ENCODE data around the gene PTH1R.

- TF ChIP-seq POLR2A (IDR thresholded peaks at IDR 0.05) (no peak), CTCF (IDR thresholded peaks at IDR 0.05) (no peak), POLR2AphosphoS5 (IDR thresholded peaks at IDR 0.05) (no peak), EP300 (IDR thresholded peaks at IDR 0.05) (no peak)
Observed at GRCh38 chr3:46950177-46950576, 72.7 kb downstream of the PTH1R start.

All from suprapubic skin (tissue), 4 donors.